Erythroblast (primary cell): ENCODE measurements around the gene TPP1.

Experiments used
- GATA1 ChIP-seq: IDR thresholded peaks from 2 replicates; pipeline ENCODE4 v1.6.1; 2011; ENCODE audit warnings: low read depth, mild to moderate bottlenecking, control low read depth, low read length, moderate library complexity
- POLR2A ChIP-seq: IDR thresholded peaks from 2 replicates; pipeline ENCODE4 v1.6.1; 2011; ENCODE audit warnings: mild to moderate bottlenecking, low read length

GRCh38 chr11:6604081-6604626 lies 15.1 kb downstream of the TPP1 start:
- TF ChIP-seq POLR2A (no peak), GATA1 (no peak)
